NCI-H1694 treated with DMSO at 0.1 percent for 48 hours (cell line): ENCODE measurements around the gene CEP63.

ENCODE experiments used
- DNase-seq: peaks from one replicate; lab custom pipeline; 2025; lab: John Stamatoyannopoulos, UW

Gene CEP63

DNA sequence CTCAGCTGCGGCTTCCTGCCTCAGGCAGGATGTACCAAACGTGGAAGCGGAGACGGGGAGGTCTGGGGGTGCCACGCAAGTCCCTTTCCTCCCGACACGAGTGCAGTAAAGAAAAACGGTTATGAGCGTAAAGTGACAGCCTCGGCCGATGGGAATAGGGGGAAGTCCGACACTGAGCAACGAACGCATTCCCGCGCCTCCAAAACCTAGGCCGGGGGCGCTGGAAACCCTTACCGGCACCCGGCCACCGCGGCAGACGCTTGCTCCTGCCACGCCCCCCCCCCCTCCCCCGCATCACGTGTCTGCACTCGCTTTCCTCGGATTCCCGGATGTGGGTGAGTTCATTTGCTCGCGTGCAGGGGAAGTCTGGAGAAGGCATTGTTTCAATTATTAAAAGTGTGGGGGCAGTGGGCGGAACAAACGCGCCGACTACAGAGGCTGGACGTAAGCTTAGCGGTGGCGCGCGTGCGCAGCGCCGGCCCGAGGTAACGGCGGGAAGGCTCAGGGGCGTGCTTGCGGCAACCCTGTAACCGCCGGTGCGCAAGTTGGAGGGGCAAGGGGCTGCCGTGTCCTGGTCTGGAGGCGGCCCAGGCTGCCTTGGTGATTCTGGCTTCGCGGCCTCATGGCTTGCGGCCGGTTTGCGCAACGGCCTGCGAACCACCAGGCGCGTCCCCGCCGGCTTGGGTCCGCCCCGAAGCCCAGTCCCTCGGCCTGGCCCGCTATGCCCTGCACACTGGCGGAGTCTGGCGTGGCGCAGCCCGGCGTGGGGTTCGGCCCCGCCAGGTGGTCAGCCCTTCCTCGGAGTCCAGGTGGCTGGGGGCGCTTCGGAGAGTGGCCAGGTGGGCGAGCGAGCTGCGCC, at the start of gene CEP63, which contains the start of gene ANAPC13:
Gene CEP63, plus strand, starts transcription at position 340 of the 859 bp plus-strand sequence. CDS start 9,264 bp downstream, outside the sequence.
Gene ANAPC13, minus strand, starts transcription at position 268 of the 859 bp plus-strand sequence. CDS start 3,081 bp downstream, outside the sequence.
- peak; percentile 98 for DNase-seq

DNA sequence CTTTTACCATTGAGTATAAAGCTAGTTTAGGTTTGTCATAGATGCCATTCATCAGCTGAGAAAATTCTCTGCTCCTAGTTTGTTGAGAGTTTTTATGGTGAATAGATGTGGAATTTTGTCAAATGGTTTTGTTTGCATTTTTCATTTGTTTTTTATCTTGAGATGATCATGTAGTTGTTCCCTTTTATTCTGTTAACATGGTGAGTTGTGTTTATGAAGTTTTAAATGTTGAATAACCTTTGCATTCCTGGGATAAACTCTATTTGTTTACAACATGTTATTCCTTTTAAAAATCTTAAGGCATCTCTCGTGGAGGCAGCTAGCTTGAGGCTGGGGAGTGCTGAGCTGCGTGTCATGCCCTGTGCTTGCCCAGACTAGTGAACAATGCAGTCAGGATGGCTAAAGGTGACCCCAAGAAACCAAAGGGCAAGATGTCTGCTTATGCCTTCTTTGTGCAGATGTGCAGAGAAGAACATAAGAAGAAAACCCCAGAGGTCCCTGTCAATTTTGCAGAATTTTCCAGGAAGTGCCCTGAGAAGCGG, 48.6 kb upstream of the CEP63 start:
- no peak for DNase-seq

GRCh38 chr3:134441321-134441720, 44.5 kb upstream of the CEP63 start:
- no peak for DNase-seq

DNA sequence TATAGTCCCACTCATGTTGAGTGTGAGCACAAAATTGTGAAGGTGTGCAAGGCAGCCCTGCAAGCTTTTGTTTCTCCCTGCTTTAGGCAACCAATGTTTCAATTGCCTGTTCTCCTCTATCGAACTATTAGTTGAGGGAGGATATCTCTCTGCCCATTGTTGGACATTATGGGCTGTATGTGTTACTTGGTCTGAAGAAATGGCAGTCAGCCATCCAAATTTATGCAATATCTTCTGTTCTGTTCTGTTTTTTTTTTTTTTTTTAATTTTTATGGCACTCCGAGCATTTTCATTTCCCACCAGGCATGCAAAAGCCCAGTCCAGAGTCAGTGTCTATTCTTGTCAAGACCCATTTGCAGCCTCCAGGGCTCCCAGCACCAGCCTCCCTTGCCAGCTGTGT, 44.0 kb upstream of the CEP63 start:
- DNase-seq = no peak

DNA sequence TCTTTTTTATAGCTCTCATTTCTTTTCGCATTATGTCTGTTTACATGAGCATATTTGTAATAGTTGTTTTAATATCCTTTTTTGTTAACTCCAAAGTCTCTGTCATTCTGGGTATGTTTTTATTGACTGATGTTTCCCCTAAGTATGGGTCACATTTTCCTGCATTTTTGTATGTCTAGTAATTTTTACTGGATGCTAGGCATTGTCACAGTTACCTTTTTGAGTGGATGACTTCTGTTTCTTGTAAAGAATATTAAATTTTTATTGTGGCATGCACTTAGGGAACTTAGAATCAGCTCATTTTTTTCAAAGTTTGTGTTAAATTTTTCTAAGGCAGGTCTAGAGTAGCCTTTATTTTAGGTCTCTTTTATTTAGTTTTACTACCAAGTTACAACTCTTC, 40.8 kb upstream of the CEP63 start:
- DNase-seq = no peak

GRCh38 chr3:134445636-134446035, 40.2 kb upstream of the CEP63 start:
- no peak for DNase-seq

- no peak for DNase-seq
Measured at GRCh38 chr3:134446800-134447199, 39.1 kb upstream of the CEP63 start.

DNA sequence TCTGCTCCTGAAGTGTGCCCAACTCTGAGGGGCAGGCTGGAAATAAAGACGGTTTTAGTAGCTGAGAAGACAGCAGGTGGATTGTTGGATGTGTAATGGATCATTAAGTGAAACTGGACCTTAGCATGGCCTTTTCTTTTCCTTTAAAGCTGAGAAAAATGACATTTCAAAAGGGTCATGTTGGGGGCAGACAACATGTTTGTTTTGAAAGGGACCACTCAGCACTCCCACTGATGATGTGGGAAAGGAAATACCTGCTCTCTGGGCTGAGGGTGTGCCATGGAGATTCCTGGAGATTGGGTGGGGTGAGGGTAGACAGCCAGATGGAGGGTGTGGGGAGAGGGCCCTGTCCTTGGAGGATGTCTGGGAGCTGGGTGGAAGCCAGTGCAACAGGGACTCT, 38.5 kb upstream of the CEP63 start:
- no peak for DNase-seq

GRCh38 chr3:134448664-134449063, 37.2 kb upstream of the CEP63 start:
- DNase-seq = no peak

DNA sequence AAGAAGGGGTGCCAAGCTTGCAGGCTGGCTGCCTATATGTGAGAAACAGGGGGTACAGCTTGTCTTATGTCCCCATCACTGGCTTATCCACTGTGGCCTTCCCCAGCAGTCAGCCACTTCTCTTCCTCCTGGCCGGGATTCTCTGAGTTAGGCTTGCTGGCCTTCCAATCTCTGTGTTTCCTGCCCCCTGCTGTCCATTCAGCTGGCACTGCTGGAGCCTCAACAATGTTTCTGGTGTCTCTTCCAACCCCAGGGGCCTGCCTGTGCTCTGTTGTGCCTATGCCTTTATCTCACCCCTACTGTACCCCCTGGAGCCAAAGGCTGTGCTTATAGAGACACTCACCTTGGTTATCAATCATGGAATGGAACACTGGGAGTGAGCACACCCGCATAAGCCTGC, 36.6 kb upstream of the CEP63 start:
- DNase-seq = peak; percentile 9

DNA sequence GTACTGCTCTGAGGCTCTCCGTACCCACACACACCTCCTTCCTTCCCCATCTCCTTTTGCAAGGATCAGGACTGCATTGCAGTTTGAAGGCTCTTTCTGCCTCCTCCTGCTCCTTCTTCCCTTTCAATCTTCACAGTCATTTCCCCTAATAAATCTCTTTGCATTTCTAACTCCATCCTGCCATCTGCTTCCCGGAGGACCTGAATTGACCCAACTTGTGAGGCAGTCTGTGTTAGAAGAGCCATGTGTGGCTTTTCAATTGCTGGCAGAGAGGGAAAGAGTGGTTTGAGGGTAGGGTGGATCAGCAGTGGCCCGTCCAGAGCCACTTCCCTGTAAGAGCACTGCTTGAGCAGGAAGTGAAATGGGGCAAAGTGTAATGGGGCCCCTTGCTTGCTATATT, 35.9 kb upstream of the CEP63 start:
- DNase-seq = no peak

DNA sequence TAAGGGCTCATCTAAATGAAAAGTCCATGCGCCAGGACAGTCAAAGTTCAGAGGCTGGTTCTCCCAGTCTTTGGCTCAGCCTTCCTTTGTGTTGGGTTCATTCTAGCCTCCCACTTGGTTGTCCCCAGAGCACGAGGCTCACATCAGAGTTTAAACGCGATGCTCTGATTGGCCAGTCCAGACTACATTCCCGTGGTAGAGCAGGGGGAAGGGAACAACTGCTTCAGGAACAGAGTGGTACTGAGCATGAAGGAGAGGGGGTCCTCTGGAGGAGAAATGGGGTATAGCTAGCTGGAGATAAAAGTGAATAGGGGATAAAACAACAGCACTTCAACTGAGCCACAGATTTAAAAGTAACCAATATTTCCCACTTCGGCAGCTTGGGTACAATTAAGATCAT, 32.2 kb upstream of the CEP63 start:
- DNase-seq = peak; percentile 4

DNA sequence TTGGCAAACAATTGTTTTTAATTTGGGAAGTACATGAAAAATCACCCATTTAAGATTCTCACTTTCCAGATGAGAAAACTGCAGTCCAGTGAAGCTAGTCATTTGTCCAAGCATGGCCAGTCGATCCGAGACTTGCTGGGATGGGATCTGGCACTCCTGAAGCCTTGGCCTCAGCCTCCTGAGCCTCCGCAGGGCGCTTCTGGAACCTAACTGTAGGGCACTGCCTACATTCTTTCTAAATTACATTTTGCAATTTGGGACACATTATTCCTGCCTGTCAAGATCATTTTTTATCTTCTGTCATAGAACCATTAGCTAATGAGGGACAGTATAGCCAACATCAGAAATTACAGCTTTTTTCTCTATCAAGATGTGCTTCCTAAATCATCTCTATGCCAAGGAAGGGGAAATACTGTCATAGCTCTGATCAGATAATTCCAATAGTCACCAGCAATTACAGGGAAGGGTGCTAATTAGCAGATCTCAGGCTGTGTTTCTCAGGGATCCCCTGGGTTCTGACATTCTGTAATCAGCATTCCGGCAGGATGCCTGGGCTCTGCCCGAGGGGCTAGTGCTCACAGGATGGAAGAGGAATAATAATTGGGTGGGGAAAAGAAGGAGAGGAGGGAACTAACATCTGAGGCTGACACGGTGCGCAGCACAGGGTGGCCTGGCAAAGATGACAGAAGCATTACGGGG, 28.3 kb upstream of the CEP63 start:
- no peak for DNase-seq

- no peak for DNase-seq
Measured at GRCh38 chr3:134458406-134458945, 27.4 kb upstream of the CEP63 start.

DNA sequence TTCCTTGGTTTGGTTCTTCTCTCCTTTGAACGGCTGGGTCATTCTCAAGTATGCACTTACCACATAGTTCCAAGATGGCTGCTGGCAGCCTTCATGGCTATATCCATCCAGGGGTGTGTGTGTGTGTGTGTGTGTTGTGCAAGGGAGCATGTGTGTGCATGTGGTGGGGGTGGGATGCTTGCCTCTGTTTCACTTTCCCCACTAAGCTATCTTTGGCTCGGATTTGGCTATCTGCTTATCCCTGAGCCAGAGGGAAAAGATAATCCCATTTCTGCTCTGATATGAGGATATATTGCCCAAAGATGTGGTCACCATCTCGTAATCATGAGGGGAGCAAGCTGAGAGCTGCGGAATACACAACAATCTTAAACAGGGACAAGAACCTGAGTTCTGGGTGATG, 26.3 kb upstream of the CEP63 start:
- no peak for DNase-seq

GRCh38 chr3:134460965-134461364, 24.9 kb upstream of the CEP63 start:
- no peak for DNase-seq

- DNase-seq = no peak
Measured at GRCh38 chr3:134462331-134462941, 23.4 kb upstream of the CEP63 start.

GRCh38 chr3:134463676-134464063, 22.2 kb upstream of the CEP63 start:
- no peak for DNase-seq

DNA sequence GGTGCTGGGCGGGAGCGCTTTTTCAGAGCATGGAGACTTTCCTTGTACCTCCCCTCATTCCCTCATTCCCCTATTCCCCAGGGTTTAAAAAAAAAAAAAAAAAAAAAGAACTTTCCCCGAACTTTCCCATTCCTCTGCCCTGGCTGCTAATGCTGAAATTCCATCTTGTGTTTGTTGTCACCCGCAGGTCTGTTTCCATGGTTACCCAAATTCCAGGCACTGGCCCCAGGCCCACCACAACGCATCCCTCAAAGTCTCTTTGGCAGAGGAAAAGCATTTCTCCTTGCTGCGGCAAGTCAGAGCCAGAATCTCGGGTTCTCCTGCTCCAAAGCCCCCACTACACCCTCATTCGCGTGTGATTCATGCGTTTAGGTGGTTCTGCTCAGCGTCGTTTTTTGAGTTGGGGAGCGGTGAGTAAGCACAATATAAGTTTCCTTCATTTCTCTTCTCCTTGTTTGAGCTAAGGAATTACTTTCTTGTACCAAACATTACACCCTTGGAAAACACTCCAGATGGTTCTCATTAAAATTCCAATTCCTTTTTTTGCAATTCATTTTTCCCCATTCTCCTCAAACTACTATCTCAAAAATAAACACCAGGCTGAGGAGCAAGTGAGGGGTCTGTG, 21.7 kb upstream of the CEP63 start:
- DNase-seq = no peak

DNA sequence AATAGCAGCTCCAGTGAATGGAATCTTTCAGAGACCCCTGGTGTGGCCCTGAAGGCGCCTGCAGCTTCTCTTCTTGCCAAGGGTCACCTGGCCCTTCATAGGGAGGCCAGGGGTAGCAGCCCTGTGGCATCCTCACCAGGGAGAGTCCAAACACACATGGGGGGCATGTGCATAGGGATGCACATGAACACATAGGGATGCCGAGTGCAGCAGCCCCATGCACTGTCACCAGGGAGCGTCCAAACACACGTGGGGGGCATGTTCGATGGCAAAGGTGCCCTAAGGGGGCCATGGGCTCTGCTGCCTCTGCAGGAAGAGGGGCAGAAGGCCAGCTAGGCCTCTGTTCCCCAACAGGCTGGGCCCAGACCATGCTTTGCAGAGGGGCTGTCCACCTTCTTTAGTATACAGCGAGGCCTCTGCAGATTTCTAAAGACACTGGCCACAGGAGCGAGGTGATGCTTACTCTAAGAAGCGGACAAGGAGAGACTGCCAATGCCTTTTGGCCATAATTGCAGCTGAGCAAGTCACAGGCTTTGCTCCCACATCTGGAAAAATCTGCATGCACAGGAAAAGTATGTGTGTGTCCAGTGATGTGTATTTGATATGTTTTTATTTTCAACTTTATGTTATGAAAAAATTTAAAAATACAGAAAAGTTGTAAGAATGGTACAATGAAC, 21.0 kb upstream of the CEP63 start:
- DNase-seq = no peak

DNA sequence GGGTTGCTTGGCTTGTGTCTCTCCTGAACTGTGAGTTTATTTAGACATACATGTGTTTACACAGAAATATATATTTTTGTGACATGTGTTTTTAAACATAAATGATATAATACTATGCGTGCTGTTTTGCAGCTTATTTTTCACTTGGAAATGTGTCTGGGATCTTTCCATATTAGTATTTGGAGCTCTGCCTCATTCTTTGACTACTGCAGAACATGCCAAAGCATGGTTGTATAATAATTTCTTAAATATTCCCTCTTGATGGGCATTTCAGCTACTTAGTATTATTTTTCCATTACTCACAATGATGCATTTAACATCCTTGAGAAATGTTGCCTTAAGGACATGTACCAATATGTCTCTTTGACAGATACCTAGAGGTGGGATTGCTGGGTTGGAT, 19.5 kb upstream of the CEP63 start:
- DNase-seq = no peak
